GM21786 (cell line): ENCODE measurements around the gene RAD51B.

Experiments
- ATAC-seq: cut with Tn5 transposase; IDR thresholded peaks from one replicate; pipeline ENCODE4 v1.9.1; 2021; ENCODE audit not compliant: unreplicated experiment

The RAD51B gene

GRCh38 chr14:68576031-68576430 is 756.5 kb downstream of the RAD51B start:
- ATAC-seq = no peak

GRCh38 chr14:68576496-68577244 is 757.1 kb downstream of the RAD51B start:
- ATAC-seq = no peak

- ATAC-seq = no peak
Measured at GRCh38 chr14:68577802-68578541, 758.4 kb downstream of the RAD51B start.

GRCh38 chr14:68578597-68578996 is 759.0 kb downstream of the RAD51B start:
- ATAC-seq = no peak

GRCh38 chr14:68580096-68580645 is 760.6 kb downstream of the RAD51B start:
- ATAC-seq = no peak

- no peak for ATAC-seq
Measured at GRCh38 chr14:68580671-68581070, 761.1 kb downstream of the RAD51B start.

- no peak for ATAC-seq
Measured at GRCh38 chr14:68583548-68584280, 764.1 kb downstream of the RAD51B start.

GRCh38 chr14:68584786-68585185 is 765.2 kb downstream of the RAD51B start:
- no peak for ATAC-seq

- no peak for ATAC-seq
Measured at GRCh38 chr14:68585690-68586089, 766.1 kb downstream of the RAD51B start.

GRCh38 chr14:68586896-68587751 is 767.5 kb downstream of the RAD51B start:
- ATAC-seq = no peak

- no peak for ATAC-seq
Measured at GRCh38 chr14:68587931-68588330, 768.4 kb downstream of the RAD51B start.

- no peak for ATAC-seq
Measured at GRCh38 chr14:68589447-68590200, 770.0 kb downstream of the RAD51B start.

- ATAC-seq = no peak
Measured at GRCh38 chr14:68590201-68590522, 770.6 kb downstream of the RAD51B start.

- no peak for ATAC-seq
Measured at GRCh38 chr14:68591786-68592185, 772.2 kb downstream of the RAD51B start.

- no peak for ATAC-seq
Measured at GRCh38 chr14:68592948-68593556, 773.5 kb downstream of the RAD51B start.

GRCh38 chr14:68593806-68594536 is 774.4 kb downstream of the RAD51B start:
- ATAC-seq = no peak

- no peak for ATAC-seq
Measured at GRCh38 chr14:68594737-68595380, 775.3 kb downstream of the RAD51B start.

- ATAC-seq = no peak
Measured at GRCh38 chr14:68596211-68596610, 776.6 kb downstream of the RAD51B start.
